ENCODE results near the gene VGF.

Gene VGF

GRCh38 chr7:101159696-101160674 is 5.4 kb downstream of the VGF start (continued):
- TF ChIP-seq KLF7 (tag by site-specific recombination; IDR thresholded peaks at IDR 0.05; ENCODE audit: borderline replicate concordance): no peak
- TF ChIP-seq GLI4 (tag by site-specific recombination; IDR thresholded peaks at IDR 0.05): no peak
- no peak for TF ChIP-seq TSHZ1 (tag by site-specific recombination; IDR thresholded peaks at IDR 0.05; ENCODE audit: borderline replicate concordance)
- no peak for TF ChIP-seq ZBTB26 (tag by site-specific recombination; optimal IDR thresholded peaks at IDR 0.05)
- TF ChIP-seq ZBTB10 (tag by site-specific recombination; IDR thresholded peaks at IDR 0.05): no peak
- 0 out of 2 replicates have a peak, but pooled peaks have one; percentile 30 for TF ChIP-seq SALL2 (tag by site-specific recombination; IDR thresholded peaks at IDR 0.05; ENCODE audit: borderline replicate concordance)
- TF ChIP-seq ZNF157 (tag by site-specific recombination; IDR thresholded peaks at IDR 0.05): 0 out of 2 replicates have a peak, but pooled peaks have one; percentile 12
- no peak for TF ChIP-seq OSR2 (tag by site-specific recombination; IDR thresholded peaks at IDR 0.05)
- no peak for TF ChIP-seq ZNF302 (tag by site-specific recombination; IDR thresholded peaks at IDR 0.05; ENCODE audit: low read depth)
- TF ChIP-seq ZNF24 (tag by site-specific recombination; IDR thresholded peaks at IDR 0.05): no peak
- TF ChIP-seq ZNF112 (tag by site-specific recombination; IDR thresholded peaks at IDR 0.05): no peak
- TF ChIP-seq ZFP3 (tag by site-specific recombination; IDR thresholded peaks at IDR 0.05; ENCODE audit: low read depth): no peak
- no peak for TF ChIP-seq ZNF174 (tag by site-specific recombination; IDR thresholded peaks at IDR 0.05)
- no peak for TF ChIP-seq TRIM28 (IDR thresholded peaks at IDR 0.05; ENCODE audit: borderline replicate concordance, low read length)
- no peak for TF ChIP-seq ZNF16 (tag by site-specific recombination; IDR thresholded peaks at IDR 0.05; ENCODE audit: low read depth)
- peak; percentile 95 for TF ChIP-seq GLIS1 (tag by site-specific recombination; IDR thresholded peaks at IDR 0.05)
- TF ChIP-seq ZNF501 (tag by site-specific recombination; IDR thresholded peaks at IDR 0.05): no peak
- TF ChIP-seq ZFHX2 (tag by site-specific recombination; conservative IDR thresholded peaks at IDR 0.05): peak; percentile 90
- TF ChIP-seq ZNF114 (tag by site-specific recombination; IDR thresholded peaks at IDR 0.05): no peak
- no peak for TF ChIP-seq PRDM6 (tag by site-specific recombination; IDR thresholded peaks at IDR 0.05)
- no peak for TF ChIP-seq ZNF610 (tag by site-specific recombination; IDR thresholded peaks at IDR 0.05; ENCODE audit: borderline replicate concordance)
- TF ChIP-seq ELK4 (IDR thresholded peaks at IDR 0.05; ENCODE audit: borderline replicate concordance, low read depth, low read length): no peak
- TF ChIP-seq ZNF362 (tag by site-specific recombination; IDR thresholded peaks at IDR 0.05): no peak
- TF ChIP-seq ZSCAN18 (tag by site-specific recombination; IDR thresholded peaks at IDR 0.05): no peak
- TF ChIP-seq SP7 (tag by site-specific recombination; IDR thresholded peaks at IDR 0.05): peak; percentile 45; the same call in 1 of the 2 replicates
- no peak for TF ChIP-seq ZNF544 (tag by site-specific recombination; IDR thresholded peaks at IDR 0.05)

Data from HEK293 (cell line).